Activated CD4-positive, alpha-beta T cell treated with anti-CD3 and anti-CD28 coated beads, Interleukin-2, amount 50 U/mL, for 1 hour (primary cell): ENCODE measurements around the gene MTHFSD.

Experiments used
- DNase-seq: peaks from one replicate; pipeline ENCODE4 v3.0.0-alpha.2; 2020

MTHFSD gene

DNA sequence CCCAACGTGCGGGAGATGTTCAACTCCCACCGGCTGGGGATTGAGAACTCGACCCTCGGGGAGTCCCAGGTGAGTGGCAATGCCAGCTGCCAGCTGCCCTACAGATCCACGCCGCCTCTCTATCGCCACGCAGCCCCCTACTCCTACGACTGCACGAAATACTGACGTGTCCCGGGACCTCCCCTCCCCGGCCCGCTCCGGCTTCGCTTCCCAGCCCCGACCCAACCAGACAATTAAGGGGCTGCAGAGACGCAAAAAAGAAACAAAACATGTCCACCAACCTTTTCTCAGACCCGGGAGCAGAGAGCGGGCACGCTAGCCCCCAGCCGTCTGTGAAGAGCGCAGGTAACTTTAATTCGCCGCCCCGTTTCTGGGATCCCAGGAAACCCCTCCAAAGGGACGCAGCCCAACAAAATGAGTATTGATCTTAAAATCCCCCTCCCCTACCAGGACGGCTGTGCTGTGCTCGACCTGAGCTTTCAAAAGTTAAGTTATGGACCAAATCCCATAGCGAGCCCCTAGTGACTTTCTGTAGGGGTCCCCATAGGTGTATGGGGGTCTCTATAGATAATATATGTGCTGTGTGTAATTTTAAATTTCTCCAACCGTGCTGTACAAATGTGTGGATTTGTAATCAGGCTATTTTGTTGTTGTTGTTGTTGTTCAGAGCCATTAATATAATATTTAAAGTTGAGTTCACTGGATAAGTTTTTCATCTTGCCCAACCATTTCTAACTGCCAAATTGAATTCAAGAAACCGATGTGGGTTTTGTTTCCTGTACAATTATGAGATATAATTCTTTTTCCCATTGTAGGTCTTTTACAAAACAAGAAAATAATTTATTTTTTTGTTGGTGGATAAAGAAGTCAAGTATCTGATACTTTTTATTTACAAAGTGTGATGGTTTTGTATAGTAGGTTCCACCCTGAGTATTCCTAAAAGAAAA lies 13.9 kb upstream of the MTHFSD start:
- no peak for DNase-seq

DNA sequence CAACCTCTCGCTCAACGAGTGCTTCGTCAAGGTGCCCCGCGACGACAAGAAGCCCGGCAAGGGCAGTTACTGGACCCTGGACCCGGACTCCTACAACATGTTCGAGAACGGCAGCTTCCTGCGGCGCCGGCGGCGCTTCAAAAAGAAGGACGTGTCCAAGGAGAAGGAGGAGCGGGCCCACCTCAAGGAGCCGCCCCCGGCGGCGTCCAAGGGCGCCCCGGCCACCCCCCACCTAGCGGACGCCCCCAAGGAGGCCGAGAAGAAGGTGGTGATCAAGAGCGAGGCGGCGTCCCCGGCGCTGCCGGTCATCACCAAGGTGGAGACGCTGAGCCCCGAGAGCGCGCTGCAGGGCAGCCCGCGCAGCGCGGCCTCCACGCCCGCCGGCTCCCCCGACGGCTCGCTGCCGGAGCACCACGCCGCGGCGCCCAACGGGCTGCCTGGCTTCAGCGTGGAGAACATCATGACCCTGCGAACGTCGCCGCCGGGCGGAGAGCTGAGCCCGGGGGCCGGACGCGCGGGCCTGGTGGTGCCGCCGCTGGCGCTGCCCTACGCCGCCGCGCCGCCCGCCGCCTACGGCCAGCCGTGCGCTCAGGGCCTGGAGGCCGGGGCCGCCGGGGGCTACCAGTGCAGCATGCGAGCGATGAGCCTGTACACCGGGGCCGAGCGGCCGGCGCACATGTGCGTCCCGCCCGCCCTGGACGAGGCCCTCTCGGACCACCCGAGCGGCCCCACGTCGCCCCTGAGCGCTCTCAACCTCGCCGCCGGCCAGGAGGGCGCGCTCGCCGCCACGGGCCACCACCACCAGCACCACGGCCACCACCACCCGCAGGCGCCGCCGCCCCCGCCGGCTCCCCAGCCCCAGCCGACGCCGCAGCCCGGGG lies 12.9 kb upstream of the MTHFSD start:
- no peak for DNase-seq

DNA sequence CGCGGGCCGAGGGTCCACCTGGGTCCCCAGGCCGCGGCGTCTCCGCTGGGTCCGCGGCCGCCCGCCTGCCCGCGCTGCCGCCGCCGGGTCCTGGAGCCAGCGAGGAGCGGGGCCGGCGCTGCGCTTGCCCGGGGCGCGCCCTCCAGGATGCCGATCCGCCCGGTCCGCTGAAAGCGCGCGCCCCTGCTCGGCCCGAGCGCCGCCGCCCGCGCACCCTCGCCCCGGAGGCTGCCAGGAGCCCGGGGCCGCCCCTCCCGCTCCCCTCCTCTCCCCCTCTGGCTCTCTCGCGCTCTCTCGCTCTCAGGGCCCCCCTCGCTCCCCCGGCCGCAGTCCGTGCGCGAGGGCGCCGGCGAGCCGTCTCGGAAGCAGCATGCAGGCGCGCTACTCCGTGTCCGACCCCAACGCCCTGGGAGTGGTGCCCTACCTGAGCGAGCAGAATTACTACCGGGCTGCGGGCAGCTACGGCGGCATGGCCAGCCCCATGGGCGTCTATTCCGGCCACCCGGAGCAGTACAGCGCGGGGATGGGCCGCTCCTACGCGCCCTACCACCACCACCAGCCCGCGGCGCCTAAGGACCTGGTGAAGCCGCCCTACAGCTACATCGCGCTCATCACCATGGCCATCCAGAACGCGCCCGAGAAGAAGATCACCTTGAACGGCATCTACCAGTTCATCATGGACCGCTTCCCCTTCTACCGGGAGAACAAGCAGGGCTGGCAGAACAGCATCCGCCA lies 12.1 kb upstream of the MTHFSD start:
- DNase-seq: no peak

DNA sequence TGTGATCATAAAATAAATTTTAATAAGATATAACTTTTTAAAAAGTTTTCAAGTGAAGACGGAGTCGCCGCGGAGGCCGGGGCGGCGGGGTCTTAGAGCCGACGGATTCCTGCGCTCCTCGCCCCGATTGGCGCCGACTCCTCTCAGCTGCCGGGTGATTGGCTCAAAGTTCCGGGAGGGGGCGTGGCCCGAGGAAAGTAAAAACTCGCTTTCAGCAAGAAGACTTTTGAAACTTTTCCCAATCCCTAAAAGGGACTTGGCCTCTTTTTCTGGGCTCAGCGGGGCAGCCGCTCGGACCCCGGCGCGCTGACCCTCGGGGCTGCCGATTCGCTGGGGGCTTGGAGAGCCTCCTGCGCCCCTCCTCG lies 11.5 kb upstream of the MTHFSD start, which contains the start of gene FOXC2:
Gene FOXC2 (plus strand): TSS at position 229 of the 365 bp plus-strand sequence. CDS start 507 bp downstream, outside the sequence.
- peak; percentile 49 for DNase-seq

DNA sequence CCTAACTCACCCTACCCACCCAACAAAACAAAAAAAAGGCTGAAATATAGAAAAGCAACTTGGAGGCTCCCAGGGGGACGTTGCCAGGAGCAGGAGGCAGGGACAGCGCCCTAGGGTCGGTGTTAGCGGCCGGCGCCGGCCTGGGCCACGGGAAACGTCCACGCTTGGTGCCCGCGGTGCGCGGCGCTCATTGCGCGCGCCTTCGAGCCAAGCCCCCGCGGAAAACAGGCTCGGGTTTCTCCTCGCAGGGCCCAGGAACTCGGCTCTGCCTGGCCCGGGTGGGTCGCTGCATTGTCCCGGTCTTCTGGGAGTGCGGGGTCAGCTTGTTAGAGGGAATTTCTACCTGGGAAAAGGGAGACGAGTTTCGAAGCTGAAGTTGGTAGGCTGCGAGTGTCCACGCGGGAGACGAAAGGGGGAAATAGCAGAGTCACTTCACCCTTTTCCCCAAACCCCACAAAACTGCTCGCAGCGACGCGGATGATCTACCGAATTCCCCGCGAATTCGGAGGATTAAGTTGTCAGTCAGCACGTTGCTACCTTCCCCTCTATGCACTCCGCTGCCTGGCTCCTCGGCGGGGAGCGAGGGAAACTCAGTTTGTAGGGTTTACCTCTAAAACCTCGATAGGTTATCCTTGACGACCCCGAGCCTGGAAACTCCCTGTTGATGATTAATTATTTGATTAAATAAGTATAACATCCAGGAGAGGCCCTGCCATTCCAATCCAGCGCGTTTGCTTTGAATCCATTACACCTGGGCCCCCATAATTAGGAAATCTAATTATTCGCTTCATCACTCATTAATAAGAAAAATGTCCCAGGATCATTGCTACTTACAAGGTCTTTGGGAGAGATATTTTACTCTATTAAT lies 10.8 kb upstream of the MTHFSD start:
- no peak for DNase-seq

DNA sequence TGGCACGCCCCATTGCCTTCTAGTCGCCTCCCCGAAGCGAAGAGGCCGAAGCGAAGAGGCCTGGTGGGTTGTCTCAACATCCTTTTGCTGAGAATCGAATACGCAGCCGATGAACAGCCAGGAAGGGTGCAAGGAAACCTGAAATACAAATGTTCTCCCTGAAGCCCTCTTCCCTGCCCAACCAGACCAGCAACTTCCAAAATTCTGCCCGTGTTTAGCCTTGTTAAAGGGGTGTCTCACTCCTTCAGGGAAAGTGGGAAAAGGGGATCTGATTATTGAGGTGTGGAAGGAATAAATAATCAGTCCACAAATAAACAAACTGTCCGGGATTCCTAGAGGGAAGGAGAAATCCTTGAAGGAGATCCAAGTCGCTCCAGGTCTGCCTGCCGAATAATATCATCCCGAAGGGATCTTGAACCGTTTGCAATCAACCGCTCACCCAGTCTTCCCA lies 10.2 kb upstream of the MTHFSD start:
- no peak for DNase-seq

DNA sequence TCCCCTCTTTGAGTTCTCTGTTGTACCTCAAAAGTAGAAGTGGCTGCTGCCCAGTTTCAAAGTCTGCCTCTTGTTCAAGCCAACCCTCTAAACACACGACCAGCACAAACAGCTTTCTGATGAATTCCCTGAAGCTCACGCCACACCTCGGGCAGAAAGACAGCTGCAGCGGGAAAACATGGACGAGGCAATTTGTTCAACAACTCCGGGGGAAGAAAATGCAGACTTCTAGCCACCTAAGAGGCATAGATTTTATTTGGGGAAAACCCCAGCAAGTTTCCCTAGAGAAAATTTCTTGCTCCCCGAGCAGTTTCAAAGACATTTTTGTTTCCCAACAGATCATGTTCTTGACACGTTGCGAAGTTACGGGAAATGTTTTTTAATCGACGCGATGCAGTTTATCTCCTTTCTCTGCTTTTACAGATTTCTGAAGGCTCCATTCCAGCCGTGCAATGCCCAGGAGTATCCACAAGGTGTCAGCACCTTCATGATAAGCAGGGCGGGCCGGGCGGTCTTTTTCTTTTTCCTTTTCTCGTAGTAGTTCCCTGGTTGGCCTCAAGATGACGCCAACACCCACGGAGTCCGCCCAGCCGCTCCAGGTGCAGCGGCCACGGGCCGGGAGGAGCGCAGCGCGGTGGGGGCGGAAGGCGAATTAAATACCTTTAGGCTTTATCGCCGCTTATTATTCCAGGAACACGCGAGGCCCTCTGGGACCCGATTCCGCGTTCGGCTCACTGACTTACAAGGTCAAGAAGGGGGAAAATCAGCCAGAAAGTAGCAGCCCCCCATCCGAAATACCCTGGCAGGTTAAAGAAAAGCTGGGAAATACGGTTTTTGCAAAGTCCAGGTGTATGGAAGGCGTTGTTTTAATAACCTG lies 8.7 kb upstream of the MTHFSD start:
- peak; percentile 86 for DNase-seq

DNA sequence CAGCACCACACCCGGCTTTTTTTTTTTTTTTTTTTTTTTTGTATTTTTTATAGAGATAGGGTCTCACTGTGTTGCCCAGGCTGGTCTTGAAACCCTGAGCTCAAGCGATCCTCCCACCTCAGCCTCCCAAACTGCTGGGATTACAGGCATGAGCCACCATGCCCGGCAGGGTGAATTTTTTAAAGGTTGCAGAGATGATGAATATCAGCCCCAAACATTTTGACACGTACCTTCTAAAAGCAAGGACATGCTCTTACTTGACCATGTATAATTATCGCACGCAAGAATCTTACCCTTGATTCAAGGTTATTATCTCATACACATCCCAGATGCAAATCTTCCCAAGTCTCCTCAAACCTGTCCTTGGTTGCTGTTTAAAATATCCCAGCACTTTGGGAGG lies 7.3 kb upstream of the MTHFSD start:
- DNase-seq: no peak

DNA sequence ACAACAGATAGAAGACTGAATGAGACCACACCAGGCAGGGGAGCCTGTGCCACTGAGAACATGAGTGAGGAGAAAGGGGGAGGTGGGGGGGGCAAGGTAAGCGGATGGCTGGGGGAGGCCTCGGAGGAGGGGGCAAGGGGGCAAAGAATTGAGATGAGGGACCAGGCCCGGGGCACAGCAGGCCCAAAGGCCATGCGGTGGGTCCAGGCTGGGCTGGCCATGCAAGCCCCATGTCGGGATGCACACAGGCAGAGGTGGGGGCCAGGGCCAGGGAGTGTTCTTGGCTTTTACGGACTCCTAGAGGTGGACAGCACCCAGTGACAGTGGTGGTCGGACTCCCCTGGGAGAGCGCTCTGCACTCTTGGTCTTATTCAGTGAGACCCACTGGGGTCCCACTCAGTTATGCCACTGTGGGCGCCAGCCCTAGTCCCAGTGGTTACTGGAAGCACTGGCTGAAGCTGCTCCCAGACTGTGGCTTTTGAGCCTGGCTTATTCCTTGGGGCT lies 4.8 kb upstream of the MTHFSD start:
- DNase-seq: no peak

DNA sequence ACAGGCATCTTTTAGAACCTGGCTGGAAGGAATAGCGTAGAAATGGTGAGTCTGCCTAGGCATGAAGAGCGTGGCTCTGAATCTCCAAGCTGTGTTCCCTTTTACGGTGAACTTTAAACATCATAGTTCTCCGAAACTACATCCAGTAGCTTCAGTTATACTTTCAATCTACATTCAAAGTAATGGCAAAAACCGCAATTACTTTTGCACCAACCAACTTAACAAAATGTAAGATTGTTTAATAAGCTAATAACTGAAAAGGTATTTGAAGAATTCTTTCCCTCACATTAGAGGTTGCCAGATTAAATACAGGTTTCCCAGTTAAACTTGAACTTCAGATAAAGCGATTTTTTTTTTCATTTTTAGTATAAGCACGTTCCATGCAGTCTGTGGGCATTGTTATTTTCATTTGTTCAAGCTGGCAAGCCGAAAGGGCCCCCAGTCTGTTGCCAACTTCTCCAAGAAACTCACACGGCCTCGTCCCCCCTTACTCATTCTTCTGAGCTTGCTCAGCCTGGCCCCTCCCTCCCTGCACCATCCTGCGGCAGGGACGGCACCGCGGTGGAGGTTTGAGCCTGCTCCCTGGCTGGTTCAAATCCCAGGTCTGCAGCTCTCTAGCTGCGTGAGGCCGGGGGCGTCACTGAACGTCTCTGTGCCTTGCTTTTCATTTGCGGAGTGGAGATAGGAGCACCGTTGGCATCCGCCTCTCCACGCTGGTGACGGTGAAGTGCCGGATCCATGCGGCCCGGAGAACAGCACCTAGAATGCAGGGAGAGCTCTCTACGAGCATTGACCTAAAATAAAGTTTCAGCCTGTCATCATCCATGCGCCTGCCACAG lies 3.5 kb upstream of the MTHFSD start:
- DNase-seq: no peak

DNA sequence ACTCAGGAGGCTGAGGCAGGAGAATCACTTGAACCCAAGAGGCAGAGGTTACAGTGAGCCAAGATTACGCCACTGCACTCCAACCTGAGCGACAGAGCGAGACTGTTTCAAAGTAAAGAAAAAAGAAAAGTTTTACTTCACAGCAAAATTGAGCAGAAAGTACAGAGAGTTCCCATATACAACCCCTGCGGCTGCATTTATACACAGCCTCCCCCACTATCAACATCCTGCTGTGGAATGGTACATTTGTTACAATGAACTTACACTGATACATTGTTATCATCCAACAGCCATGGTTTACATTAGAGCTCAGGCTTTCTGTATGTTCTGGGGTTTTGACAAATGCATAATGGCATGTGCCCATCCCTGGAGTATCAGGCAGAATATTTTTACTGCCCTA lies 2.6 kb upstream of the MTHFSD start:
- no peak for DNase-seq

DNA sequence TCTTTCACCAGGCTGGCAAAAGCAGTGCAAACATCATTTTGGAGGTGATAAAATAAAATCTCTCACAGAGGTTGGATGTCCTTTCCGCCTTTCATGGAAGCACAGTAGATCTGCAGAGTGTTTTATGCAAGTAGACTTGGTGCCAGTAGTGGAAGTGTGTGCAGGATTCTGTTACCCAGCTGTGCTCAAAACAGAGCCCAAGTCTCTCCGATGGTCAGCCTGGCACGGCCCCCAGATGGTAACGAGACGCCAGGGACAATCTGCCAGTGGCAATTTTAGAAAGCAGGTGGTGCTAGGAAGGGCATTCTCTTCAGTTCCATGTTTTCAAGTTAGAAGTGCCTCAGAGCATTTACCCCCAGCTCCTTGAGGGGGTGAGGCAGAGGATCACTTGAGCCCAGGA lies 1.5 kb upstream of the MTHFSD start:
- DNase-seq: no peak

DNA sequence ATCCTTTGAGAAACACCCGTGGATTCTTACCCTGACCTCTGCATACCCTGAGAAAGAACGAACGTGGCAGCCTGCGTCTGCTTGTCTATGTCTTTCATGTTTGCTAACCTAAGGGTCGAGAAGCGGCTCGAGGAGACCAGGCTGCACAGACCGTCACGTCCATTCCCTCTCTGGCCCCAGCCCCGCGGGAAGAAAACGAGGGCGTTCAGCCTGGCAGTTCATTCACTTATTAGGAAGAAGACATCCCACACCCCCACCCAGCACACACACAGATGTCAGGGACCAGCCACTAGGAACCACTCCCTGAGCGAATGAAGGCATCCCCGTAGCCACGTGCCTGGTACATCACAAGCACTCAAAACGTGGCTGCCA lies 655 bp upstream of the MTHFSD start:
- DNase-seq: no peak

DNA sequence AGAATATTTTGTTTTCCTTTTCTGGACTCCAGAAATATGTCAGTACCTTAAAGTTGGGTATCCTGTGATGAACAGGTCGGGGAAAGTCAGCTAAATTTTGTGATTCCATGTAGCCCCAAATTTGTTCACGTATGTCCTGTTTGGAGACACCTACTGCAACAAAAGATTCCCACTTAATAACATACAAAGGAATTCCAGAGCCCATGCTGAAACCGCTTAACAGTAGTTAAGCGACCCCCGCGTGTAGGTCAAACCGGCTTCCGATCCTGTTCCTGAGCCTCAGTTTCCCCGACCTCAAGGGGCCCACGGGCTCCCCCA lies 477 bp downstream of the MTHFSD start:
- no peak for DNase-seq

DNA sequence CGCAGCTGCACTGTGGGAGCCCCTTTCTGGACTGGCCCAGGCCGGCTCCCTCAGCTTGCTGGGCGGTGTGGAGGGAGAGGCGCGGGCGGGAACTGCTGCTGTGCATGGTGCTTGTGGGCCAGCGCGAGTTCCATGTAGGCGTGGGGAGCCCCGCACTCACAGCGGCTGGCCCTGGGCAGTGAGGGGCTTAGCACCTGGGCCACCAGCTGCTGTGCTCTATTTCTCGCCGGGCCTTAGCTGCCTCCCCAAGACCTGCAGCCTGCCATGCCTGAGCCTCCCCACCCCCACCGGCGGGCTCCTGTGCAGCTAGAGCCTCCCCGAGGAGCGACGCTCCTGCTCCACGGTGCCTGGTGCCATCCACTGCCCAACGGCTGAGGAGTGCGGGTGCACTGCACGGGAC lies 1.7 kb downstream of the MTHFSD start:
- no peak for DNase-seq

DNA sequence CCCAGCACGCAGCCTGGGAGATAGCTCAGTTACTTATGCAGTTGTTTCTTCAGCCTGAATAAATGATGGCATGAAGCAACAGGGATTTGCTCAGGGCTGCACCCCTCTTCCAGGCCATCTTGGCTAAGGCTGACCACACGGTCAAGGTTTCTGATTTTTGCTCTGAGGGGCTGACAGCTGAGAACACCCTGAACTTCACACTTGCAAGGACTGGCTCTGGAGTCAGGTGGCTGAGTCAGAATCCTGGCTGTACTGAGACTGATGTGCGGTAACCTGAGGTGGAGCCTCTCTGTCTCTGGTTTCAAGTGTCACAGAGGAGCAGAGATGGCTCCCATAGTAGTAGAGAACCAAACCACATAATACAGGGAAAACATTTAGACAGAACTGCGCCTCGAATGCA lies 4.8 kb downstream of the MTHFSD start:
- DNase-seq: no peak

DNA sequence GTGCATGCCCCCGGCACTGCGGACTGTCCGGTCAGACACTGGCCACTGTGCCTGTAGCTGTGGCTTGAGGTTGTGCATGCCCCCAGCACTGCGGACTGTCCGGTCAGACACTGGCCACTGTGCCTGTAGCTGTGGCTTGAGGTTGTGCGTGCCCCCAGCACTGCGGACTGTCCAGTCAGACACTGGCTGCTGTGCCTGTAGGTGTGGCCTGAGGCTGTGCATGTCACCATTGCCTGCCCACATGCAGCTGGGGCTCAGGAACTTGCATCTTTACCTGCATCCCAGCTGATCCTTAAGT lies 5.2 kb downstream of the MTHFSD start:
- DNase-seq: no peak

DNA sequence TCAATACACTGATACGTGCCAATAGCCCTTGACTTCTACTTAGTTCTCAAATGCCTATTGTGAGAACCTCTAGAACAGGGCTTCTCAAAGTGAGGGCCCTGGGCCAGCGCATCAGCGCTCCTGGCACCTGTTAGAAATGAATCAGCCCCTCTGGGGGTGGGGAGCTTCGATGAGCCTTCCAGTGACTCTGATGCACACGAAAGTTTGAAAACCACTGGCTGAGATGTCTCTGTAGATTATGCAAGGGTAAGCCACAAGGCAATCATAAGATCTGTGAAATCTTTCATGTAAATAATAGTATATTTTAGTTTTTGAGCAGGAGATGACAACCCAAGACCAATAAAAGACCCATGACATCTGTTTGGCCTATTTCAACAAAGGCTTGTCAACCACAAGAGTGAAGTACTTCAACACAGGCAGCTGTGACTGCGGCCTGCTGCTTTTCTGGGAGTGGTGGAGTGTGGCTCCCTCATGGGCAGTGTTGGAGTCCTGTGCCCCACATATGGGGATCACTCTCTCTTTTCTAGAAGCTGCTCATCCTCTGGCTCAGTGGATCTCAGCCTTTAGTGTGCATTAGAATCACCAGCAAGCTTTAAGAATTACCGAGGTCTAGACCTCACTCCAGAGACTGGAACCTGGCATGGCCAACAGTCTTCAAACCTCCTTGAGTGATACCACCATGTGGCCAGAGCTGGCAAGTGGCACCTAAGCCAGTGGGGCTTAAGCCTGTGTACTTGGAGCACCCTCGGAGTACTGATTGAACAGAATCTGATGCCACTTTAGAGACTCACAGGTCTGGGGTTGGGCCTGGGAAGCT lies 5.8 kb downstream of the MTHFSD start:
- DNase-seq: no peak

DNA sequence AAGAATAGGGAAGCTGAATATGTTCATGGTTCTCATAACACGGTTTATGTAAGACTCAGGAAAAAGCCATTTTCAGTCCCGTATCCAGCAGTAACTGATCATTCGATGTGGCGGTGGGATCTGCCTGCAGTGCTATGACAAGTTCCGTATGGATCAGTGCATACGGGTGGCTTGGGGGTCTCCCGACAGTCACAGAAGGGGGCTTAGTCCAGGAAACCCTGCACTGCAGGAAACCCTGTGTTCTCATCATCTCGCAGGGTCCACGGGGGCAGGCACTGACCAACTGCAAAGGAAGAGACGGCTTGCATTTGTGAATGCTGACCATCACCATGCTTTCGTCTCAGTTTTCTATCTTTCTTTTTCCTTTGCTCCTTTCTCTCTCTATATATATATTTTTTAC lies 7.7 kb downstream of the MTHFSD start:
- DNase-seq: no peak
